Colonic mucosa (tissue), 4 donors: ENCODE results near the gene ZNF688. TPM values are rescaled to one million over a fixed set of nuclear protein-coding genes. Genes with fewer than 3 reads are reported as not detected.
"Not testable (repeated sequence)": the region's sequence is repeated elsewhere in the genome, so short reads cannot be mapped to it uniquely, and the experiment has no call there.

Source experiments
- DNase-seq: peaks from one replicate; pipeline ENCODE4 v3.0.0-alpha.2; 2020
- H3K27ac ChIP-seq: fragments of 200-600 bp; one replicate; pipeline ENCODE4 v1.8.0; 2021
- H3K27me3 ChIP-seq: fragments of 200-600 bp; one replicate; pipeline ENCODE4 v1.8.0; 2021
- H3K36me3 ChIP-seq: fragments of 200-600 bp; one replicate; pipeline ENCODE4 v1.8.0; 2021
- H3K4me1 ChIP-seq: fragments of 200-600 bp; one replicate; pipeline ENCODE4 v1.8.0; 2021; ENCODE audit warnings: mild to moderate bottlenecking
- H3K4me3 ChIP-seq: fragments of 200-600 bp; one replicate; pipeline ENCODE4 v1.8.0; 2021
- H3K9ac ChIP-seq, 2 donors: one replicate each; pipeline ENCODE4 v1.7.0; 2013; ENCODE audit warnings: control low read depth in 2 of 2, low read depth in 2 of 2, low read length in 2 of 2
- H3K9me3 ChIP-seq: fragments of 200-600 bp; one replicate; pipeline ENCODE4 v1.8.0; 2021
- intact Hi-C: fragments of 100-400 bp; cut with DNase I; formaldehyde crosslinking; loops from one replicate; pipeline ENCODE4 v1.14.1; 2022
- total RNA-seq, 2 donors: library from RNA; stranded (reverse); fragmentation: NEBNext Ultra II Directional in 1 of 2; extraction: Animal tissue kit (Norgen Biotek cat#: 25700) in 1 of 2; gene quantifications; one replicate each; pipeline ENCODE4 v1.2.1, GENCODE V29; 2021
- TF ChIP-seq, protein P1 (sequence below): fragments of 200-600 bp; IDR thresholded peaks from one replicate; pipeline ENCODE4 v1.8.0; 2022; ENCODE audit warnings: antibody characterized with exemption, mild to moderate bottlenecking
- donor health status: healthy.
- donor health status: DM: no; HTN: no; CAD: no.
- donor health status: DM: no; HTN: no; CAD: no.

The ZNF688 gene
- total RNA-seq, 2 donors from 2014 or later, result 13.1 to 14.3 TPM

GRCh38 chr16:30546115-30546514 lies 25.4 kb downstream of the ZNF688 start:
- Histone ChIP-seq H3K27me3 (no peaks in the 10 kb centered on the region), H3K9ac (no peak overlapping the region), H3K4me1 (peaks cover under 1% of the 10 kb centered on the region), H3K9me3 (no peaks in the 10 kb centered on the region), H3K27ac (no peak overlapping the region), H3K36me3 (no peaks in the 10 kb centered on the region), H3K4me3 (no peak overlapping the region)
- TF ChIP-seq, protein P1, sequence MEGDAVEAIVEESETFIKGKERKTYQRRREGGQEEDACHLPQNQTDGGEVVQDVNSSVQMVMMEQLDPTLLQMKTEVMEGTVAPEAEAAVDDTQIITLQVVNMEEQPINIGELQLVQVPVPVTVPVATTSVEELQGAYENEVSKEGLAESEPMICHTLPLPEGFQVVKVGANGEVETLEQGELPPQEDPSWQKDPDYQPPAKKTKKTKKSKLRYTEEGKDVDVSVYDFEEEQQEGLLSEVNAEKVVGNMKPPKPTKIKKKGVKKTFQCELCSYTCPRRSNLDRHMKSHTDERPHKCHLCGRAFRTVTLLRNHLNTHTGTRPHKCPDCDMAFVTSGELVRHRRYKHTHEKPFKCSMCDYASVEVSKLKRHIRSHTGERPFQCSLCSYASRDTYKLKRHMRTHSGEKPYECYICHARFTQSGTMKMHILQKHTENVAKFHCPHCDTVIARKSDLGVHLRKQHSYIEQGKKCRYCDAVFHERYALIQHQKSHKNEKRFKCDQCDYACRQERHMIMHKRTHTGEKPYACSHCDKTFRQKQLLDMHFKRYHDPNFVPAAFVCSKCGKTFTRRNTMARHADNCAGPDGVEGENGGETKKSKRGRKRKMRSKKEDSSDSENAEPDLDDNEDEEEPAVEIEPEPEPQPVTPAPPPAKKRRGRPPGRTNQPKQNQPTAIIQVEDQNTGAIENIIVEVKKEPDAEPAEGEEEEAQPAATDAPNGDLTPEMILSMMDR, result no peak
- no peak for DNase-seq
- intact Hi-C loops, result no loop called here

DNA sequence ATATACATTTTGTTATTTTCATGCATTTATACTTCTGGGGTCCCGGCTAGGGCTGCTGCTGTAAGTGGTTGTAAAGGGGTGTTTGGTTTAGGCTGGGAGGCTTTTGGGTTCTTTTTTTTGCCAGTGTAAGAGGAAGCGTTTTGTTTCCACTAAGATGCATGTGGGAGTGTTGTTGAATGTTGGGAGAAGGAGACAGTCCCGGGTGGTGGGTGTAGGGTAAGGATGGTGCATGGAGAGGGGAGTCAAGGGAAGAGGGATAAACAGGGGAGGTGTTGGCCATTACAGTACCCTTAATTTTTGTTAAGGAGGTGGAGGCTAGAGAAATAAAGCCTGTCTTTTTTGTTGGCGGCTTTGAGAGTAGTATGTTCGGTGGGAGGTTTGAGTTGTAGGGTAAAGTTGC lies 28.4 kb downstream of the ZNF688 start:
- Histone ChIP-seq H3K4me3 (no peak overlapping the region), H3K27me3 (no peaks in the 10 kb centered on the region), H3K9ac (no peak overlapping the region), H3K9me3 (no peaks in the 10 kb centered on the region), H3K4me1 (peaks cover 6% of the 10 kb centered on the region), H3K36me3 (no peaks in the 10 kb centered on the region), H3K27ac (no peak overlapping the region)
- intact Hi-C loops, result no loop called here
- DNase-seq, result no peak
- TF ChIP-seq, protein P1, result no peak

- DNase-seq, result peak; percentile 77
- no peaks in the 10 kb centered on the region for H3K27me3 ChIP-seq
- no peaks in the 10 kb centered on the region for H3K36me3 ChIP-seq
- peak overlapping the region; percentile 69 for H3K27ac ChIP-seq
- intact Hi-C loops, result no loop called here
- peaks cover 6% of the 10 kb centered on the region for H3K4me1 ChIP-seq
- peak overlapping the region in 1 of 2 donors; percentile 61 for H3K9ac ChIP-seq
- no peak overlapping the region for H3K4me3 ChIP-seq
- TF ChIP-seq, protein P1, result no peak
- H3K9me3 ChIP-seq, result no peaks in the 10 kb centered on the region
Observed at GRCh38 chr16:30541502-30542329, 29.8 kb downstream of the ZNF688 start.

GRCh38 chr16:30540916-30541464 lies 30.5 kb downstream of the ZNF688 start:
- H3K4me1 ChIP-seq, H3K27me3 ChIP-seq, H3K36me3 ChIP-seq, intact Hi-C loops, H3K9me3 ChIP-seq, H3K4me3 ChIP-seq, DNase-seq: not testable (repeated sequence)
- peak overlapping the region; percentile 69 for H3K27ac ChIP-seq
- H3K9ac ChIP-seq, result peak overlapping the region in 1 of 2 donors; percentile 22

DNA sequence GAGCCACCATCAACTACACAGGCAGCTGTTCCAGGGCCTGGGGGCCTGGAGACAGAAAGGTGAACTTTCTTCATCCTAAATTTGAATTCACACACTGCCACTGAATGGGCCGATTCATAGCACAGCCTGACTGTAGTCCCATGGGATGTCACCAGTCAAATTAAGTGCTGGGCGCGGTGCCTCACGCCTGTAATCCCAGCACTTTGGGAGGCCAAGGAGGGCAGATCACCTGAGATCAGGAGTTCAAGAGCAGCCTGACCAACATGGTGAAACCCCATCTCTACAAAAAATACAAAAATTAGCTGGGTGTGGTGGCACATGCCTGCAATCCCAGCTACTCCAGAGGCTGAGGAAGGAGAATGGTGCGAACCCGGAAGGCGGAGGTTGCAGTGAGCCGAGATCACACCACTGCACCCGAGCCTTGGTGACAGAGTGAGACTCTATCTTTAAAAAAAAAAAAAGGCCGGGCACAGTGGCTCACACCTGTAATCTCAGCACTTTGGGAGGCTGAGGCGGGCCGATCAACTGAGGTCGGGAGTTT lies 31.5 kb downstream of the ZNF688 start:
- H3K4me1 ChIP-seq, H3K9me3 ChIP-seq, H3K27me3 ChIP-seq, H3K27ac ChIP-seq, H3K9ac ChIP-seq, intact Hi-C loops, H3K4me3 ChIP-seq, DNase-seq, H3K36me3 ChIP-seq: not testable (repeated sequence)

- peaks cover 6% of the 10 kb centered on the region for H3K4me1 ChIP-seq
- peak overlapping the region in 1 of 2 donors; percentile 16 for H3K9ac ChIP-seq
- no peaks in the 10 kb centered on the region for H3K27me3 ChIP-seq
- H3K4me3 ChIP-seq, result no peak overlapping the region
- peak overlapping the region; percentile 17 for H3K27ac ChIP-seq
- DNase-seq, result no peak
- no peaks in the 10 kb centered on the region for H3K9me3 ChIP-seq
- intact Hi-C loops, result no loop called here
- TF ChIP-seq, protein P1, result no peak
- H3K36me3 ChIP-seq, result no peaks in the 10 kb centered on the region
Observed at GRCh38 chr16:30539000-30539964, 32.2 kb downstream of the ZNF688 start.

GRCh38 chr16:30536391-30537024 lies 35.0 kb downstream of the ZNF688 start:
- DNase-seq, H3K27ac ChIP-seq, H3K36me3 ChIP-seq, H3K4me1 ChIP-seq, intact Hi-C loops, H3K4me3 ChIP-seq, H3K9me3 ChIP-seq, H3K27me3 ChIP-seq, H3K9ac ChIP-seq: not testable (repeated sequence)
